HCT116 (cell line): ENCODE data around the gene SCN1B. TPM values are rescaled to one million over a fixed set of nuclear protein-coding genes. Genes with fewer than 3 reads are reported as not detected.

Source experiments
- ATAC-seq: fragments of 200-7000 bp; cut with Tn5 transposase; 2 replicates; pipeline ENCODE4 v1.9.1; 2020; ENCODE audit warnings: mild to moderate bottlenecking, moderate library complexity
- BruUV-seq: library from RNA; stranded (reverse); fragments of 400-500 nt; replicated peaks from 2 replicates; lab custom pipeline; 2021; lab: Mats Ljungman, UMichigan
- CTCF ChIA-PET: fragments of 300-600 bp; sonication (Branson Sonifier 250); formaldehyde crosslinking; loops from one replicate; lab custom pipeline; 2021; ENCODE audit warnings: antibody characterized with exemption; lab: Charles Lee
- POLR2A ChIA-PET: fragments of 300-600, 350-600 bp; sonication (Branson Sonifier 250); formaldehyde crosslinking; loops from one replicate; lab custom pipeline; 2021; ENCODE audit warnings: antibody characterized with exemption; lab: Charles Lee
- RAD21 ChIA-PET, 2 experiments: fragments of 300-600 bp; sonication (Branson Sonifier 250); formaldehyde crosslinking; loops; one replicate each; lab custom pipeline; 2023; ENCODE audit warnings: low total read pairs in 2 of 2; ENCODE audit not compliant: uncharacterized antibody in 2 of 2, unreplicated experiment in 2 of 2, low non-redundant PET in 1 of 2; lab: Charles Lee
- DNase-seq: peaks from one replicate; pipeline ENCODE4 v3.0.0-alpha.2; 2010; ENCODE audit warnings: low read depth, low spot score
- H2AFZ ChIP-seq: fragments of 200-600 bp; shearing (Covaris generic), sonication (generic); 2 replicates; pipeline ENCODE4 v1.6.1; 2017; ENCODE audit warnings: low read depth, mixed run types, mixed read lengths, antibody characterized with exemption, low read length; ENCODE audit not compliant: poor library complexity, severe bottlenecking
- H3K27ac ChIP-seq: 2 replicates; pipeline ENCODE4 v1.5.1; 2012; ENCODE audit warnings: low read depth, low read length
- H3K27me3 ChIP-seq: fragments of 200-600 bp; sonication (generic); 2 replicates; pipeline ENCODE4 v1.6.1; 2016; ENCODE audit warnings: mixed run types, low read length, mixed read lengths; ENCODE audit not compliant: insufficient read depth
- H3K36me3 ChIP-seq, 2 experiments: fragments of 200-500 bp in 1 of 2; fragments of 200-600 bp in 1 of 2; sonication (Bioruptor generic) in 1 of 2; sonication (generic) in 1 of 2; 2 replicates each; pipeline versions ENCODE4 v1.5.1 to v1.6.1; 2014 to 2016; ENCODE audit warnings: low read length in 2 of 2, inconsistent platforms in 1 of 2, mixed read lengths in 1 of 2, mixed run types in 1 of 2; ENCODE audit not compliant: insufficient read depth in 2 of 2, control insufficient read depth in 1 of 2
- H3K4me1 ChIP-seq, 2 experiments: fragments of 200-600 bp in 1 of 2; sonication (generic) in 1 of 2; 2 replicates each; pipeline versions ENCODE4 v1.5.1 to v1.6.1; 2012 to 2017; ENCODE audit warnings: low read length in 2 of 2, inconsistent platforms in 1 of 2, mild to moderate bottlenecking in 1 of 2, mixed read lengths in 1 of 2, mixed run types in 1 of 2, moderate library complexity in 1 of 2; ENCODE audit not compliant: insufficient read depth in 2 of 2, control insufficient read depth in 1 of 2
- H3K4me2 ChIP-seq: fragments of 200-600 bp; sonication (generic); 2 replicates; pipeline ENCODE4 v1.6.1; 2017; ENCODE audit warnings: mixed run types, low read length, mixed read lengths
- H3K4me3 ChIP-seq, 2 experiments: fragments of 200-600 bp in 1 of 2; sonication (generic) in 1 of 2; replicated peaks in 1 of 2; 2 replicates each; pipeline ENCODE4 v1.5.1; 2011 to 2016; ENCODE audit warnings: low read length in 2 of 2, control low read depth in 1 of 2, low read depth in 1 of 2, mild to moderate bottlenecking in 1 of 2, mixed read lengths in 1 of 2, mixed run types in 1 of 2
- H3K79me2 ChIP-seq: fragments of 200-600 bp; sonication (generic); 2 replicates; pipeline ENCODE4 v1.6.1; 2017; ENCODE audit warnings: mild to moderate bottlenecking, mixed run types, low read length, moderate library complexity, mixed read lengths; ENCODE audit not compliant: insufficient read depth
- H3K9ac ChIP-seq: fragments of 200-600 bp; sonication (generic); 2 replicates; pipeline ENCODE4 v1.6.1; 2016; ENCODE audit warnings: low read length, mixed read lengths
- H3K9me2 ChIP-seq: fragments of 200-600 bp; sonication (generic), shearing (Covaris generic); 2 replicates; pipeline ENCODE4 v1.6.1; 2017; ENCODE audit warnings: mixed run types, mild to moderate bottlenecking, moderate library complexity; ENCODE audit not compliant: insufficient read depth
- H3K9me3 ChIP-seq, 2 experiments: fragments of 200-500 bp in 1 of 2; fragments of 200-600 bp in 1 of 2; sonication (Bioruptor generic) in 1 of 2; sonication (generic) in 1 of 2; 2 replicates each; pipeline ENCODE4 v1.6.1; 2014 to 2017; ENCODE audit warnings: low read length in 2 of 2, mixed read lengths in 2 of 2, inconsistent platforms in 1 of 2, low read depth in 1 of 2, mild to moderate bottlenecking in 1 of 2, mixed run types in 1 of 2, moderate library complexity in 1 of 2; ENCODE audit not compliant: control insufficient read depth in 1 of 2, insufficient read depth in 1 of 2
- H4K20me1 ChIP-seq: fragments of 200-600 bp; sonication (generic), shearing (Covaris generic); 2 replicates; pipeline ENCODE4 v1.6.1; 2017; ENCODE audit warnings: mixed run types, mild to moderate bottlenecking, moderate library complexity; ENCODE audit not compliant: insufficient read depth
- ATF3 ChIP-seq: IDR thresholded peaks from 2 replicates; pipeline ENCODE4 v1.6.1; 2012
- CEBPB ChIP-seq: IDR thresholded peaks from 2 replicates; pipeline ENCODE4 v1.6.1; 2012; ENCODE audit warnings: low read depth
- CTCF ChIP-seq, 3 experiments: fragments of 200-600 bp in 1 of 3; sonication (generic) in 1 of 3; IDR thresholded peaks in 2 of 3; conservative IDR thresholded peaks in 1 of 3; 2 replicates each; pipeline ENCODE4 v1.5.1; 2012 to 2017; ENCODE audit warnings: low read depth in 2 of 3, low read length in 2 of 3, antibody characterized with exemption in 1 of 3, borderline replicate concordance in 1 of 3, control low read depth in 1 of 3, mild to moderate bottlenecking in 1 of 3, mixed read lengths in 1 of 3, mixed run types in 1 of 3, moderate library complexity in 1 of 3; ENCODE audit not compliant: insufficient read depth in 1 of 3
- ELF1 ChIP-seq: IDR thresholded peaks from 2 replicates; pipeline ENCODE4 v1.6.1; 2012; ENCODE audit warnings: low read depth, borderline replicate concordance
- EZH2phosphoT487 ChIP-seq: fragments of 200-600 bp; IDR thresholded peaks from 2 replicates; pipeline ENCODE4 v1.6.1; 2018; ENCODE audit warnings: antibody characterized with exemption, borderline replicate concordance
- POLR2AphosphoS5 ChIP-seq: IDR thresholded peaks from 2 replicates; pipeline ENCODE4 v1.6.1; 2011; ENCODE audit warnings: mild to moderate bottlenecking, low read depth, low read length, moderate library complexity
- RAD21 ChIP-seq: IDR thresholded peaks from 2 replicates; pipeline ENCODE4 v1.6.1; 2012; ENCODE audit warnings: low read depth, mild to moderate bottlenecking
- SIN3A ChIP-seq: IDR thresholded peaks from 2 replicates; pipeline ENCODE4 v1.6.1; 2012; ENCODE audit warnings: low read depth
- SP1 ChIP-seq: IDR thresholded peaks from 2 replicates; pipeline ENCODE4 v1.6.1; 2012; ENCODE audit warnings: low read depth
- TCF7L2 ChIP-seq: IDR thresholded peaks from 2 replicates; pipeline ENCODE4 v1.7.0; 2011; ENCODE audit warnings: borderline replicate concordance, inconsistent platforms; ENCODE audit not compliant: insufficient read depth, insufficient read length; ENCODE audit errors: extremely low read depth
- YY1 ChIP-seq: IDR thresholded peaks from 2 replicates; pipeline ENCODE4 v1.6.1; 2011; ENCODE audit warnings: low read length, low read depth, moderate library complexity, mild to moderate bottlenecking; ENCODE audit not compliant: insufficient replicate concordance; ENCODE audit errors: extremely low read depth
- intact Hi-C: fragments of 100-400 bp; cut with micrococcal nuclease; formaldehyde crosslinking; loops from 2 replicates; pipeline ENCODE4 v1.10.0; 2022
- total RNA-seq: library from RNA; stranded (reverse); gene quantifications from one replicate; pipeline ENCODE4 v1.2.1, GENCODE V29; 2021; ENCODE audit not compliant: unreplicated experiment

Gene SCN1B
- total RNA-seq, 1 experiment from 2014 or later, result 6.6 TPM

- no peaks in the 10 kb centered on the region for H3K27me3 ChIP-seq
- no peak for ATAC-seq
- H2AFZ ChIP-seq, result no peak overlapping the region
- TF ChIP-seq SP1 (no peak), POLR2AphosphoS5 (no peak), CTCF (IDR thresholded peaks at IDR 0.05 in 2 of 3, conservative IDR thresholded peaks at IDR 0.05 in 1 of 3; ENCODE audit: borderline replicate concordance in 1 of 3, insufficient read depth in 1 of 3, low read depth in 2 of 3, low read length in 2 of 3) (no peak), ATF3 (no peak), ELF1 (no peak), YY1 (no peak), TCF7L2 (no peak), SIN3A (no peak), RAD21 (no peak), CEBPB (no peak), EZH2phosphoT487 (no peak)
- no TSS peak for BruUV-seq
- H3K9ac ChIP-seq, result no peak overlapping the region
- DNase-seq, result no peak
- H3K4me2 ChIP-seq, result no peak overlapping the region
- H3K79me2 ChIP-seq, result no peaks in the 10 kb centered on the region
- peaks cover 0 to 4% of the 10 kb centered on the region in 2 experiments; a peak in 1 of 4 replicates for H3K9me3 ChIP-seq
- no peaks in the 10 kb centered on the region for H4K20me1 ChIP-seq
- no peak overlapping the region for H3K4me3 ChIP-seq
- H3K36me3 ChIP-seq, result no peaks in the 10 kb centered on the region
- H3K4me1 ChIP-seq, result no peaks in the 10 kb centered on the region
- H3K27ac ChIP-seq, result no peak overlapping the region
- intact Hi-C loops, result no loop called here
- CTCF ChIA-PET, result no interaction called here
- RAD21 ChIA-PET, result no interaction called here
- POLR2A ChIA-PET, result no interaction called here
- H3K9me2 ChIP-seq, result no peaks in the 10 kb centered on the region
These were observed 45.1 kb downstream of the SCN1B start for GRCh38 chr19:35075202-35076025.
